Testis (tissue), 3 donors: ENCODE data around the gene RBP4. TPM values are rescaled to one million over a fixed set of nuclear protein-coding genes. Genes with fewer than 3 reads are reported as not detected.

Experiments
- DNase-seq: peaks from one replicate; pipeline ENCODE4 v3.0.0-alpha.2; 2019
- H3K27ac ChIP-seq, 2 donors: fragments of 200-600 bp; sonication (generic); one replicate each; pipeline ENCODE4 v1.5.1; 2019
- H3K27me3 ChIP-seq: fragments of 200-600 bp; sonication (generic); one replicate; pipeline ENCODE4 v1.5.1; 2019
- H3K36me3 ChIP-seq: fragments of 200-600 bp; sonication (generic); one replicate; pipeline ENCODE4 v1.5.1; 2017; ENCODE audit warnings: low read depth; ENCODE audit errors: missing control alignments
- H3K4me1 ChIP-seq: fragments of 200-600 bp; sonication (generic); one replicate; pipeline ENCODE4 v1.5.1; 2019
- H3K4me3 ChIP-seq, 2 donors: fragments of 200-600 bp; sonication (generic); one replicate each; pipeline ENCODE4 v1.5.1; 2017 to 2019
- H3K9me3 ChIP-seq: fragments of 200-600 bp; sonication (generic); one replicate; pipeline ENCODE4 v1.5.1; 2017
- CTCF ChIP-seq, 3 experiments: fragments of 450-650 bp in 2 of 3; fragments of 200-600 bp in 1 of 3; sonication (generic) in 1 of 3; IDR thresholded peaks; one replicate each; pipeline ENCODE4 v1.5.1; 2016 to 2019; ENCODE audit warnings: antibody characterized with exemption in 3 of 3, mild to moderate bottlenecking in 2 of 3, moderate library complexity in 1 of 3
- POLR2A ChIP-seq: fragments of 450-650 bp; IDR thresholded peaks from one replicate; pipeline ENCODE4 v1.6.1; 2017; ENCODE audit warnings: antibody characterized with exemption, mild to moderate bottlenecking, moderate library complexity
- WGBS, 2 donors: methylation state at CpG; one replicate each; pipeline ENCODE4 v1.1.5; 2018; 5-methylcytosine and 5-hydroxymethylcytosine counted together
- intact Hi-C: fragments of 100-400 bp; cut with DNase I; formaldehyde crosslinking; loops from one replicate; pipeline ENCODE4 v1.15.1; 2023; ENCODE audit warnings: low total_unique reads
- polyA plus RNA-seq: library from polyadenylated mRNA; stranded (reverse); fragments of 350-450 nt; fragmentation: Illumina TruSeq; extraction: RNeasy Lipid Tissue Mini Kit (QIAGEN cat#74804); gene quantifications from one replicate; pipeline ENCODE4 v1.2.3, GENCODE V29; 2014; ENCODE audit warnings: low read depth, low replicate concordance; ENCODE audit not compliant: insufficient read depth
- total RNA-seq, 2 donors: library from RNA; depleted of rRNA; stranded (reverse); fragments of >200 nt; gene quantifications; one replicate each; pipeline ENCODE4 v1.2.3, GENCODE V29; 2016

The RBP4 gene
- total and polyA plus RNA-seq, 3 donors from 2014 or later, result 6.8 to 7.8 (median 7.1) TPM

- no peak for DNase-seq
- no peak for TF ChIP-seq POLR2A
- intact Hi-C loops, result no loop called here
- H3K36me3 ChIP-seq, result no peaks in the 10 kb centered on the region
- WGBS, 2 donors, result 74 to 85% methylated on average over 3 of the region's 3 CpGs
- H3K9me3 ChIP-seq, result no peaks in the 10 kb centered on the region
- H3K27ac ChIP-seq, result no peak overlapping the region
- no peak overlapping the region for H3K4me3 ChIP-seq
- no peaks in the 10 kb centered on the region for H3K4me1 ChIP-seq
- H3K27me3 ChIP-seq, result no peaks in the 10 kb centered on the region
Observed at GRCh38 chr10:93613126-93613525, 12.1 kb upstream of the RBP4 start.

GRCh38 chr10:93612311-93612710 is 11.3 kb upstream of the RBP4 start, which contains the start of gene PDE6C:
Gene PDE6C (plus strand): TSS chr10:93612537. CDS start chr10:93612726, 189 bp downstream.
- H3K27ac ChIP-seq, result no peak within 1 kb of the TSS
- H3K9me3 ChIP-seq, result no peaks in the 10 kb centered on the region
- no peaks in the 10 kb centered on the region for H3K36me3 ChIP-seq
- H3K4me3 ChIP-seq, result no peak within 1 kb of the TSS
- no peaks in the 10 kb centered on the region for H3K4me1 ChIP-seq
- DNase-seq, result no peak
- WGBS, 2 donors, result 92 to 94% methylated on average over 6 of the region's 6 CpGs
- no peaks in the 10 kb centered on the region for H3K27me3 ChIP-seq
- no peak for TF ChIP-seq POLR2A
- TF ChIP-seq CTCF (IDR thresholded peaks at IDR 0.05), result no peak
- intact Hi-C loops, result no loop called here

DNA sequence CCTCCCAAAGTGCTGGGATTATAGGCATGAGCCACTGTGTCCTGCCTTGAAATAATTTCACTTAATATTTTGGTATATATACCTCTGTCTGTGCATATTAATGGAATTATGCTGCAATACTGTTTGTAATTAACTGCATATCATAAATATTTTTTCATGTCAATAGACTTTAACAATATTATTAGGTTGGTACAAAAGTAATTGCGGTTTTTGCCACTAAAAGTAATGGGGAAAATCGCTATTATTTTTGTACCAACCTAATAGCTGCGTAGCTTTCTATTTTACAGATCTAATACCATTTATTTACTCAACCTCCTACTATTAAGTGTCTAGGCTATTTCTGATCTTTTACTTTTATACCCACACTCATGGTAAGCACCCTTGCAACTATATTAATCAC is 7.4 kb upstream of the RBP4 start:
- WGBS, 2 donors, result 77 to 81% methylated on average over 3 of the region's 3 CpGs
- Histone ChIP-seq H3K9me3 (no peaks in the 10 kb centered on the region), H3K36me3 (no peaks in the 10 kb centered on the region)

GRCh38 chr10:93604146-93604545 is 3.1 kb upstream of the RBP4 start:
- intact Hi-C loops, result no loop called here
- Histone ChIP-seq H3K4me1 (no peaks in the 10 kb centered on the region), H3K36me3 (no peaks in the 10 kb centered on the region), H3K9me3 (no peaks in the 10 kb centered on the region), H3K27me3 (no peaks in the 10 kb centered on the region), H3K4me3 (no peak overlapping the region), H3K27ac (no peak overlapping the region)
- WGBS, 2 donors, result 29 to 42% methylated on average over 2 of the region's 2 CpGs
- TF ChIP-seq POLR2A (no peak), CTCF (IDR thresholded peaks at IDR 0.05) (no peak)
- DNase-seq, result no peak

More for the DNA sequence above, 7.4 kb upstream of the RBP4 start:
- Histone ChIP-seq H3K27ac (no peak overlapping the region), H3K27me3 (no peaks in the 10 kb centered on the region), H3K4me3 (no peak overlapping the region), H3K4me1 (no peaks in the 10 kb centered on the region)
- no peak for DNase-seq
- intact Hi-C loops, result no loop called here
- TF ChIP-seq CTCF (IDR thresholded peaks at IDR 0.05) (no peak), POLR2A (no peak)

DNA sequence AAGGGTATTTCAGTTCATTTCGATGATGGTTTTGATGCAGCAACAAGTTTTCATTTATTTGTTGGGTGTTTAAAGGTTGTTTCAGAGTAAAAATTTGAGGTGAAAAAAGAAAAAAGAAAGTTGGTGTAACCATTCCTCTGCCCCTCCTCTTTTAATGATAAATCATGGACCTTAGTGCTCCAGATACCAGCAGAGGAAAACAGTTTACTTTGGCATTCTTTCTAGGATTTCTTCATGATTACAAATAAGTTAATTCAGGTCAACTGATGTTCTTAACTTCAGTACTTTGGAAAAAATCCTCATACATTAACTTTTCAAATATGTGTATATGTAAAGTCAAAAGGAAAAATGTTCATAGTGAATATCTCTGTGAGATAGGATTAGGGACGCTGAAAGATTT is 2.0 kb upstream of the RBP4 start:
- intact Hi-C loops, result no loop called here
- no peak overlapping the region for H3K27ac ChIP-seq
- H3K9me3 ChIP-seq, result no peaks in the 10 kb centered on the region
- no peak for TF ChIP-seq POLR2A
- no peak for TF ChIP-seq CTCF (IDR thresholded peaks at IDR 0.05)
- DNase-seq, result no peak
- H3K27me3 ChIP-seq, result no peaks in the 10 kb centered on the region
- no peaks in the 10 kb centered on the region for H3K36me3 ChIP-seq
- 90 to 91% methylated on average over 2 of the region's 2 CpGs for WGBS, 2 donors
- no peak overlapping the region for H3K4me3 ChIP-seq
- H3K4me1 ChIP-seq, result no peaks in the 10 kb centered on the region
